K562 (cell line): ENCODE measurements around the gene P4HB. TPM values are rescaled to one million over a fixed set of nuclear protein-coding genes. Genes with fewer than 3 reads are reported as not detected.

Experiments used
- CBFB ChIP-seq: sonication (generic); formaldehyde crosslinking; IDR thresholded peaks from 2 replicates; pipeline ENCODE4 v1.4.0; 2020; ENCODE audit warnings: mild to moderate bottlenecking, missing genetic modification reagents
- EZH2 ChIP-seq: IDR thresholded peaks from 2 replicates; pipeline ENCODE4 v1.6.1; 2012; ENCODE audit warnings: low read depth, mild to moderate bottlenecking, inconsistent platforms, low read length, borderline replicate concordance
- FOS ChIP-seq: IDR thresholded peaks from 3 replicates; pipeline ENCODE4 v1.6.1; 2011; ENCODE audit not compliant: insufficient read length; ENCODE audit errors: extremely low read depth
- GABPB2 ChIP-seq: fragments of 250-450 bp; sonication (Bioruptor Pico); conservative IDR thresholded peaks from 2 replicates; pipeline ENCODE4 v1.5.1; 2021; ENCODE audit warnings: mild to moderate bottlenecking
- NFXL1 ChIP-seq: fragments of 450-650 bp; formaldehyde crosslinking; IDR thresholded peaks from 2 replicates; pipeline ENCODE4 v1.4.0; 2021; ENCODE audit warnings: mild to moderate bottlenecking
- NONO ChIP-seq, 2 experiments: fragments of 200-400 bp in 1 of 2; fragments of 450-650 bp in 1 of 2; formaldehyde crosslinking in 1 of 2; IDR thresholded peaks; 2 replicates each; pipeline ENCODE4 v1.6.1; 2017; ENCODE audit warnings: low read depth in 2 of 2, mild to moderate bottlenecking in 2 of 2, moderate library complexity in 2 of 2, low read length in 1 of 2
- PHB2 ChIP-seq: fragments of 450-650 bp; IDR thresholded peaks from 2 replicates; pipeline ENCODE4 v1.6.1; 2017; ENCODE audit warnings: low read depth
- PHF21A ChIP-seq: fragments of 450-650 bp; IDR thresholded peaks from 2 replicates; pipeline ENCODE4 v1.6.1; 2017; ENCODE audit warnings: low read depth, borderline replicate concordance
- PRPF4 ChIP-seq: fragments of 200-400 bp; formaldehyde crosslinking; IDR thresholded peaks from one replicate; pipeline ENCODE4 v1.6.1; 2017; ENCODE audit warnings: low read length, low read depth, mild to moderate bottlenecking; ENCODE audit not compliant: insufficient read depth, poor library complexity, severe bottlenecking
- SIN3B ChIP-seq: fragments of 450-650 bp; IDR thresholded peaks from 2 replicates; pipeline ENCODE4 v1.6.1; 2017; ENCODE audit warnings: low read depth, mild to moderate bottlenecking, moderate library complexity
- ZNF124 ChIP-seq: sonication (generic); formaldehyde crosslinking; IDR thresholded peaks from 2 replicates; pipeline ENCODE4 v1.8.1; 2022; ENCODE audit warnings: missing genetic modification reagents
- ZNF184 ChIP-seq: sonication (generic); formaldehyde crosslinking; IDR thresholded peaks from 2 replicates; pipeline ENCODE4 v1.5.0; 2020; ENCODE audit warnings: missing genetic modification reagents
- ZNF583 ChIP-seq: fragments of 250-450 bp; sonication (Bioruptor Pico); IDR thresholded peaks from 2 replicates; pipeline ENCODE4 v1.4.0; 2020
- polyA plus RNA-seq, 8 experiments: library from polyadenylated mRNA; depleted of rRNA in 4 of 8; stranded (reverse) in 5 of 8; unstranded in 3 of 8; fragments of >200 nt; fragmentation: Nextera tagmentation in 2 of 8; fragmentation: Illumina TruSeq in 1 of 8; extraction: Ambion mirVana in 2 of 8; extraction: Trizol in 1 of 8; gene quantifications; 2 replicates each; pipeline versions ENCODE4 v1.2.1 to v1.2.3, GENCODE V29; 2011 to 2014; ENCODE audit warnings: inconsistent platforms in 1 of 8, missing spikeins in 1 of 8
- total RNA-seq, 7 experiments: library from RNA; depleted of rRNA in 6 of 7; stranded (reverse); fragments of >200 nt in 6 of 7; fragmentation: Illumina TruSeq in 2 of 7; extraction: Trizol in 2 of 7; gene quantifications; 2 replicates each; pipeline versions ENCODE4 v1.2.1 to v1.2.3, GENCODE V29; 2011 to 2021; ENCODE audit warnings: low replicate concordance in 1 of 7
- TF ChIP-seq, protein P1 (sequence below): sonication (generic); formaldehyde crosslinking; IDR thresholded peaks from 2 replicates; pipeline ENCODE4 v1.8.0; 2022; ENCODE audit warnings: mild to moderate bottlenecking, missing genetic modification reagents
- TF ChIP-seq, protein P2 (sequence below): sonication (generic); formaldehyde crosslinking; IDR thresholded peaks from 2 replicates; pipeline ENCODE4 v1.5.0; 2020; ENCODE audit warnings: missing genetic modification reagents
- TF ChIP-seq, protein P3 (sequence below): fragments of 200-800 bp; sonication (Bioruptor generic); IDR thresholded peaks from 2 replicates; pipeline ENCODE4 v1.6.1; 2017; ENCODE audit warnings: missing genetic modification characterization, missing compliant biosample characterization
- TF ChIP-seq, protein P4 (sequence below): fragments of 150-350 bp; IDR thresholded peaks from 2 replicates; pipeline ENCODE4 v1.6.1; 2014; ENCODE audit warnings: low read depth, mild to moderate bottlenecking, low read length, borderline replicate concordance

P4HB gene
- total and polyA plus RNA-seq, 9 of the 15 experiments (the other 6 are each of a cell fraction or from before 2014, with no cell fraction given), result 4.4 to 645 (median 325) TPM

DNA sequence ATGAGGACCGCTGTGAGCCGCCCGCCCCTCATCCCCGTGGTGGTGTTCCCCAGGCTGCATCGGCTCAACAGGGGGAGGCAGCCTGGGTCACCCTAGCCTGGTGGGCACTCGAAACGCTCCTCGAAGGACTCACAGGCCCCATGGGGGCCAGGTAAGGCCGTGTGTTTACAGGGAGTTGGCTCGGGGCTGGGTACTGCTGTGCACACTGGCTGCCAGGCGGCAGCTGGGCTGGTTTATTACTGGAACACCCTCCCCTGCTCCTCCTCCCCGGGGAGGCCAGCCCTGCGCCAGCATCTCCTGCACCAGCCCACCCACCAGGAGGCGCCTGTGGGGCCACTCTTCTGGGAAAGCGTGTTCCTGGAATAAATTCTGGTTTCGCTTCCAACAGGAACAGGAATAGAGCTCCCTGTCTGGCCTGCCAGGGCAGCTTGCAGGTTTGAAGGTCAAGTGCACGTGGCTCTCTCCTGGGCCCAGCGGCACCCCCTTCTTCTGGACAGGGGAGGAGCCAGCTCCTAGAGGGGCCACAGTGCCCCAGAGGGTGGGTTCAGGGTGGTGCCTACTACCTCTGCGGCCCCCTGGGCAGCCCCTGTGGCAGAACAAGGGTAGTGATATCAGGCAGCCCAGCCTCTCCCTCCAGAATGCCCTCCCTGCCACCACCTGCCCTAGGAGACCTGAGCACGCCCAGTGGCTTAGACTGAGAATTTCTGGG is 38.6 kb downstream of the P4HB start (continued):
- TF ChIP-seq, protein P1, sequence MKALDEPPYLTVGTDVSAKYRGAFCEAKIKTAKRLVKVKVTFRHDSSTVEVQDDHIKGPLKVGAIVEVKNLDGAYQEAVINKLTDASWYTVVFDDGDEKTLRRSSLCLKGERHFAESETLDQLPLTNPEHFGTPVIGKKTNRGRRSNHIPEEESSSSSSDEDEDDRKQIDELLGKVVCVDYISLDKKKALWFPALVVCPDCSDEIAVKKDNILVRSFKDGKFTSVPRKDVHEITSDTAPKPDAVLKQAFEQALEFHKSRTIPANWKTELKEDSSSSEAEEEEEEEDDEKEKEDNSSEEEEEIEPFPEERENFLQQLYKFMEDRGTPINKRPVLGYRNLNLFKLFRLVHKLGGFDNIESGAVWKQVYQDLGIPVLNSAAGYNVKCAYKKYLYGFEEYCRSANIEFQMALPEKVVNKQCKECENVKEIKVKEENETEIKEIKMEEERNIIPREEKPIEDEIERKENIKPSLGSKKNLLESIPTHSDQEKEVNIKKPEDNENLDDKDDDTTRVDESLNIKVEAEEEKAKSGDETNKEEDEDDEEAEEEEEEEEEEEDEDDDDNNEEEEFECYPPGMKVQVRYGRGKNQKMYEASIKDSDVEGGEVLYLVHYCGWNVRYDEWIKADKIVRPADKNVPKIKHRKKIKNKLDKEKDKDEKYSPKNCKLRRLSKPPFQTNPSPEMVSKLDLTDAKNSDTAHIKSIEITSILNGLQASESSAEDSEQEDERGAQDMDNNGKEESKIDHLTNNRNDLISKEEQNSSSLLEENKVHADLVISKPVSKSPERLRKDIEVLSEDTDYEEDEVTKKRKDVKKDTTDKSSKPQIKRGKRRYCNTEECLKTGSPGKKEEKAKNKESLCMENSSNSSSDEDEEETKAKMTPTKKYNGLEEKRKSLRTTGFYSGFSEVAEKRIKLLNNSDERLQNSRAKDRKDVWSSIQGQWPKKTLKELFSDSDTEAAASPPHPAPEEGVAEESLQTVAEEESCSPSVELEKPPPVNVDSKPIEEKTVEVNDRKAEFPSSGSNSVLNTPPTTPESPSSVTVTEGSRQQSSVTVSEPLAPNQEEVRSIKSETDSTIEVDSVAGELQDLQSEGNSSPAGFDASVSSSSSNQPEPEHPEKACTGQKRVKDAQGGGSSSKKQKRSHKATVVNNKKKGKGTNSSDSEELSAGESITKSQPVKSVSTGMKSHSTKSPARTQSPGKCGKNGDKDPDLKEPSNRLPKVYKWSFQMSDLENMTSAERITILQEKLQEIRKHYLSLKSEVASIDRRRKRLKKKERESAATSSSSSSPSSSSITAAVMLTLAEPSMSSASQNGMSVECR (CRISPR knock-in tag), result no peak; the same call in 1 of the 2 replicates
- TF ChIP-seq GABPB2 (no peak; the same call in 1 of the 2 replicates), ZNF124 (CRISPR knock-in tag) (no peak), EZH2 (no peak), SIN3B (no peak), CBFB (CRISPR knock-in tag) (no peak), FOS (no peak), PHB2 (0 out of 2 replicates have a peak, but pooled peaks have one; percentile 10), PRPF4 (no peak), ZNF184 (CRISPR knock-in tag) (no peak), ZNF583 (CRISPR knock-in tag) (peak; percentile 78), NFXL1 (CRISPR knock-in tag) (peak; percentile 65; the same call in 1 of the 2 replicates), NONO (IDR thresholded peaks at IDR 0.05; ENCODE audit: low read depth in 2 of 2, low read length in 1 of 2) (peak in 1 of 2 experiments; percentile 25; a peak in 1 of 4 replicates), PHF21A (peak; percentile 61; the same call in 1 of the 2 replicates)
- TF ChIP-seq, protein P2, sequence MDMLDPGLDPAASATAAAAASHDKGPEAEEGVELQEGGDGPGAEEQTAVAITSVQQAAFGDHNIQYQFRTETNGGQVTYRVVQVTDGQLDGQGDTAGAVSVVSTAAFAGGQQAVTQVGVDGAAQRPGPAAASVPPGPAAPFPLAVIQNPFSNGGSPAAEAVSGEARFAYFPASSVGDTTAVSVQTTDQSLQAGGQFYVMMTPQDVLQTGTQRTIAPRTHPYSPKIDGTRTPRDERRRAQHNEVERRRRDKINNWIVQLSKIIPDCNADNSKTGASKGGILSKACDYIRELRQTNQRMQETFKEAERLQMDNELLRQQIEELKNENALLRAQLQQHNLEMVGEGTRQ (CRISPR knock-in tag), result peak; percentile 35; the same call in 1 of the 2 replicates
- TF ChIP-seq, protein P3, sequence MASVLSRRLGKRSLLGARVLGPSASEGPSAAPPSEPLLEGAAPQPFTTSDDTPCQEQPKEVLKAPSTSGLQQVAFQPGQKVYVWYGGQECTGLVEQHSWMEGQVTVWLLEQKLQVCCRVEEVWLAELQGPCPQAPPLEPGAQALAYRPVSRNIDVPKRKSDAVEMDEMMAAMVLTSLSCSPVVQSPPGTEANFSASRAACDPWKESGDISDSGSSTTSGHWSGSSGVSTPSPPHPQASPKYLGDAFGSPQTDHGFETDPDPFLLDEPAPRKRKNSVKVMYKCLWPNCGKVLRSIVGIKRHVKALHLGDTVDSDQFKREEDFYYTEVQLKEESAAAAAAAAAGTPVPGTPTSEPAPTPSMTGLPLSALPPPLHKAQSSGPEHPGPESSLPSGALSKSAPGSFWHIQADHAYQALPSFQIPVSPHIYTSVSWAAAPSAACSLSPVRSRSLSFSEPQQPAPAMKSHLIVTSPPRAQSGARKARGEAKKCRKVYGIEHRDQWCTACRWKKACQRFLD, result peak; percentile 82; the same call in 1 of the 2 replicates
- TF ChIP-seq, protein P4, sequence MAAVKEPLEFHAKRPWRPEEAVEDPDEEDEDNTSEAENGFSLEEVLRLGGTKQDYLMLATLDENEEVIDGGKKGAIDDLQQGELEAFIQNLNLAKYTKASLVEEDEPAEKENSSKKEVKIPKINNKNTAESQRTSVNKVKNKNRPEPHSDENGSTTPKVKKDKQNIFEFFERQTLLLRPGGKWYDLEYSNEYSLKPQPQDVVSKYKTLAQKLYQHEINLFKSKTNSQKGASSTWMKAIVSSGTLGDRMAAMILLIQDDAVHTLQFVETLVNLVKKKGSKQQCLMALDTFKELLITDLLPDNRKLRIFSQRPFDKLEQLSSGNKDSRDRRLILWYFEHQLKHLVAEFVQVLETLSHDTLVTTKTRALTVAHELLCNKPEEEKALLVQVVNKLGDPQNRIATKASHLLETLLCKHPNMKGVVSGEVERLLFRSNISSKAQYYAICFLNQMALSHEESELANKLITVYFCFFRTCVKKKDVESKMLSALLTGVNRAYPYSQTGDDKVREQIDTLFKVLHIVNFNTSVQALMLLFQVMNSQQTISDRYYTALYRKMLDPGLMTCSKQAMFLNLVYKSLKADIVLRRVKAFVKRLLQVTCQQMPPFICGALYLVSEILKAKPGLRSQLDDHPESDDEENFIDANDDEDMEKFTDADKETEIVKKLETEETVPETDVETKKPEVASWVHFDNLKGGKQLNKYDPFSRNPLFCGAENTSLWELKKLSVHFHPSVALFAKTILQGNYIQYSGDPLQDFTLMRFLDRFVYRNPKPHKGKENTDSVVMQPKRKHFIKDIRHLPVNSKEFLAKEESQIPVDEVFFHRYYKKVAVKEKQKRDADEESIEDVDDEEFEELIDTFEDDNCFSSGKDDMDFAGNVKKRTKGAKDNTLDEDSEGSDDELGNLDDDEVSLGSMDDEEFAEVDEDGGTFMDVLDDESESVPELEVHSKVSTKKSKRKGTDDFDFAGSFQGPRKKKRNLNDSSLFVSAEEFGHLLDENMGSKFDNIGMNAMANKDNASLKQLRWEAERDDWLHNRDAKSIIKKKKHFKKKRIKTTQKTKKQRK, result no peak
